ENCODE results near the gene DYNC1I1. TPM values are rescaled to one million over a fixed set of nuclear protein-coding genes. Genes with fewer than 3 reads are reported as not detected.

DYNC1I1 gene
- total and polyA plus RNA-seq, 4 donors = 0.28 to 0.67 (median 0.39) TPM

Other genes starting within 250 kb of the DYNC1I1 start
- gene PDK4, start 176.0 kb upstream of the DYNC1I1 start, total RNA-seq = 100 to 1,000 TPM in 1 of 2 donors, 1 to 10 TPM in 1; 6.3 to 116 TPM
- 10 to 100 TPM; 31.0 to 69.1 TPM for gene PDK4, start 176.0 kb upstream of the DYNC1I1 start, polyA plus RNA-seq